AG10803 (cell line): ENCODE results near the gene CHST2.

Source experiments
- DNase-seq: peaks from one replicate; pipeline ENCODE4 v3.0.0; 2010; ENCODE audit warnings: low read depth
- H3K4me3 ChIP-seq: 2 replicates; pipeline ENCODE4 v1.5.1; 2011; ENCODE audit warnings: mild to moderate bottlenecking, low read length, control low read depth
- TF ChIP-seq, protein P1 (sequence below): conservative IDR thresholded peaks from 2 replicates; pipeline ENCODE4 v1.5.1; 2011; ENCODE audit warnings: mild to moderate bottlenecking, low read length, control low read depth, inconsistent platforms

The CHST2 gene

GRCh38 chr3:143170074-143170473 is 50.5 kb downstream of the CHST2 start:
- TF ChIP-seq, protein P1, sequence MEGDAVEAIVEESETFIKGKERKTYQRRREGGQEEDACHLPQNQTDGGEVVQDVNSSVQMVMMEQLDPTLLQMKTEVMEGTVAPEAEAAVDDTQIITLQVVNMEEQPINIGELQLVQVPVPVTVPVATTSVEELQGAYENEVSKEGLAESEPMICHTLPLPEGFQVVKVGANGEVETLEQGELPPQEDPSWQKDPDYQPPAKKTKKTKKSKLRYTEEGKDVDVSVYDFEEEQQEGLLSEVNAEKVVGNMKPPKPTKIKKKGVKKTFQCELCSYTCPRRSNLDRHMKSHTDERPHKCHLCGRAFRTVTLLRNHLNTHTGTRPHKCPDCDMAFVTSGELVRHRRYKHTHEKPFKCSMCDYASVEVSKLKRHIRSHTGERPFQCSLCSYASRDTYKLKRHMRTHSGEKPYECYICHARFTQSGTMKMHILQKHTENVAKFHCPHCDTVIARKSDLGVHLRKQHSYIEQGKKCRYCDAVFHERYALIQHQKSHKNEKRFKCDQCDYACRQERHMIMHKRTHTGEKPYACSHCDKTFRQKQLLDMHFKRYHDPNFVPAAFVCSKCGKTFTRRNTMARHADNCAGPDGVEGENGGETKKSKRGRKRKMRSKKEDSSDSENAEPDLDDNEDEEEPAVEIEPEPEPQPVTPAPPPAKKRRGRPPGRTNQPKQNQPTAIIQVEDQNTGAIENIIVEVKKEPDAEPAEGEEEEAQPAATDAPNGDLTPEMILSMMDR: no peak
- DNase-seq: no peak

DNA sequence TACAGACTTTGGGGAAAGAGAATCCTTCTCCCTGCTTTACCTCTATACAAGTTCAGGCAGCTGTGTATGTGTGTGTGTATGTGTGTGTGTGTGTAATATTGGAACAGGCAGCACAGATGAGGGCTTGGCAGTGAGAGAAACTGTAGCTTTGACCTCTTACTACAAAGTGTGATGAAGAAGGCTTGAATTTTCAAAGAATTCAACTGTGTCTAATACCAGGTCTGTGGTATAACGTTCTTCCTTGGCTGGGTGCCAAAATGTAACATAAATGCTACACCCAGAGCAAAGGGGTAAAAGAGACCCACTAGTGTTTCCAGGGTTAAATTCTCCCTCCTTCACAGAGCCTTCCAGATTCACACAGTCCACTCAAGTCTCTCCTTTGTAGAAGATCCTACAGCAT is 51.1 kb downstream of the CHST2 start:
- no peak overlapping the region for H3K4me3 ChIP-seq
- DNase-seq: no peak
- TF ChIP-seq, protein P1: no peak

More at GRCh38 chr3:143170074-143170473, 50.5 kb downstream of the CHST2 start:
- no peak overlapping the region for H3K4me3 ChIP-seq

GRCh38 chr3:143171141-143171980 is 51.8 kb downstream of the CHST2 start:
- no peak overlapping the region for H3K4me3 ChIP-seq
- TF ChIP-seq, protein P1: no peak
- peak; percentile 35 for DNase-seq

DNA sequence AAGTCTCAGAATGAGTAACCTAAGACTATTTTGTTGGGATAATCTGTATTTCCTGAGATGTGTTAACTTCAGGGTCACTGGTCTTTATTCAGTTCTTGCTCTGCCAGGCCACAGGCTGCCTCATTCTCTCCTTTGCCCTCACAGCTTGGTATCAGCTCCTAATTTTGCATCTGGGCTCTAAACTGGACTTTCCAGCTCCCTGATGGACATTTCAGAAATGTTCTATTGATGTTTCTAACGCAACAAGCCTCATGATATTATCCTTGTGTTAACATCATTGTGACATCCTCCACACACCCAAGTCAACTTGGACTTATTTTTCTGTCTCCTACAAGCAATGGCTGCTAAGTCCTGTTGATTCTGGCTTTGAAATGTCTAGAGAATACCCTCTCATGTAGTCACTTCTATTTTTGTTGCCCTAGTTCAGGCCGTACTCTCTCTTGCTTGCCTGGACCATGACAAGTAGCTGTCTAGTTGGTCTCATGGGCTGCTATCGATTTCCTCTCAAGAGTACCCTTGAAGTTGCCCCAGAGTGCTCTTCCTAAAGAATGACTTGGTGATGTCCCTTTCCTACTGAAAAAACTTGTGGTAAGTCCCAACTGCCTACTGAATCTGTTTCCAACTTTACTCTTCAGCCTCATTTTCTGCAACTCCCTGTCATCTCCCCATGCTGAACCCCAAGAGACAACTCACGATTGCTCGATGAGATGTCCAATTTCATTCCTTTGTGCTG is 52.7 kb downstream of the CHST2 start:
- TF ChIP-seq, protein P1: no peak
- no peak for DNase-seq
- H3K4me3 ChIP-seq: no peak overlapping the region

DNA sequence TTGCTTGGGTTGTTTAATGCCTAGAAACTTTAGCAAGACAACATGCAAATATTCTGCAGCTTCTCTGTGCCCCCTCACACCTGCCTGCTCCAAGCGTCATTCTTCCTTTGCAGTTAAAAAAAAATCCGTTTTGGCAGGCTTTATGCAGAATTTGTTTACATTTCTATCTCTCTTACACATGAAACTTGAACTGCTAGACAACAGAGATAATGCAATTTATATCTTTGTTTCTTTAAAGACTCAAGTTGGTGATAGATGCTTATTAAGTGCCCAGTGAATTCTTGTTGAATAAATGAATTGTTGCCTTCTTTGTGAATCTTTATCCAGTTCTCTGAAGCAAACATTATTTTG is 53.2 kb downstream of the CHST2 start:
- TF ChIP-seq, protein P1: no peak
- H3K4me3 ChIP-seq: no peak overlapping the region
- DNase-seq: no peak

GRCh38 chr3:143173242-143173641 is 53.7 kb downstream of the CHST2 start:
- no peak overlapping the region for H3K4me3 ChIP-seq
- DNase-seq: no peak
- TF ChIP-seq, protein P1: no peak
